Measurements from ENCODE around the gene NDUFS1. TPM values are rescaled to one million over a fixed set of nuclear protein-coding genes. Genes with fewer than 3 reads are reported as not detected.
"Not testable (repeated sequence)": the region's sequence is repeated elsewhere in the genome, so short reads cannot be mapped to it uniquely, and the experiment has no call there.

NDUFS1 gene
- total and polyA plus RNA-seq, 2 of the 8 experiments (the other 6 are each of a cell fraction or from before 2014, with no cell fraction given): 42.1 to 97.0 TPM

DNA sequence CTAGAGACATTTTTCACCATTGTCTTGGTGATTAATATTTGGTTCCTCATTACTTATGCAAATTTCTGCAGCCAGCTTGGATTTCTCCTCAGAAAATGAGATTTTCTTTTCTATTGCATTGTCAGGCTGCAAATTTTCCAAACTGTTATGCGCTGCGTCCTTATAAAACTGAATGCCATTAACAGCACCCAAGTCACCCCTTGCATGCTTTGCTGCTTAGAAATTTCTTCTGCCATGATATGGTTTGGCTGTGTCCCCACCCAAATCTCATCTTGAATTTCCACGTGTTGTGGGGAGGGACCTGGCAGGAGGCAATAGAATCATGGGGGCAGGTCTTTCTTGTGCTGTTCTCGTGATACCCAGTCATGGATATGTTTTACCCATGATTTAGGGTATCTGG is 9.0 kb upstream of the NDUFS1 start:
- H4K91ac ChIP-seq (replicated peaks; ENCODE audit: insufficient read length, low read length); H3K4me3 ChIP-seq (ENCODE audit: extremely low read depth in 1 of 4, insufficient read depth in 2 of 4, low read depth in 3 of 4, low read length in 4 of 4); H4K8ac ChIP-seq (ENCODE audit: extremely low read depth, insufficient read depth, low read length); H2BK5ac ChIP-seq (ENCODE audit: low read depth, low read length); H4K20me1 ChIP-seq (replicated peaks in 1 of 2; ENCODE audit: control insufficient read depth in 1 of 2, insufficient read depth in 2 of 2, low read length in 2 of 2); DNase-seq (ENCODE audit: low read depth in 1 of 2, low spot score in 2 of 2); H2AFZ ChIP-seq (ENCODE audit: low read length); H2BK12ac ChIP-seq (ENCODE audit: low read depth, low read length); H3K18ac ChIP-seq (ENCODE audit: extremely low read depth, low read length); H3K79me1 ChIP-seq (ENCODE audit: low read depth, low read length); H2BK15ac ChIP-seq (ENCODE audit: low read length); H3K4me2 ChIP-seq (ENCODE audit: insufficient read depth in 1 of 2, low read depth in 2 of 2, low read length in 2 of 2); H2BK120ac ChIP-seq (replicated peaks; ENCODE audit: low read depth, low read length); H3K4me1 ChIP-seq (replicated peaks in 1 of 4; ENCODE audit: control insufficient read depth in 3 of 4, insufficient read depth in 4 of 4, low read length in 3 of 4); H3K23ac ChIP-seq (ENCODE audit: insufficient read length); H3K23me2 ChIP-seq (ENCODE audit: low read depth, low read length); H2BK20ac ChIP-seq (ENCODE audit: low read length); CTCF ChIA-PET (ENCODE audit: partially characterized antibody); H3K4ac ChIP-seq (replicated peaks; ENCODE audit: insufficient read length, low read depth, low read length); H3K9me3 ChIP-seq (ENCODE audit: insufficient read depth in 2 of 2, low read depth in 1 of 2, low read length in 1 of 2); H3K27ac ChIP-seq (ENCODE audit: low read depth, low read length); H3K27me3 ChIP-seq (replicated peaks in 1 of 4; ENCODE audit: control insufficient read depth in 3 of 4, extremely low read depth in 1 of 4, insufficient read depth in 3 of 4, low read length in 3 of 4); H3K14ac ChIP-seq (ENCODE audit: insufficient read length); H3K9ac ChIP-seq (replicated peaks in 1 of 4; ENCODE audit: extremely low read depth in 1 of 4, low read depth in 3 of 4, low read length in 3 of 4); H2AK5ac ChIP-seq (ENCODE audit: low read depth, low read length); H3K36me3 ChIP-seq (ENCODE audit: control insufficient read depth in 2 of 4, insufficient read depth in 4 of 4, low read length in 3 of 4); FAIRE-seq; H3K79me2 ChIP-seq (ENCODE audit: control insufficient read depth in 1 of 2, insufficient read depth in 2 of 2, low read length in 2 of 2); H4K5ac ChIP-seq (ENCODE audit: insufficient read length, low read depth, low read length); H3K56ac ChIP-seq (replicated peaks; ENCODE audit: insufficient read length, low read depth, low read length): not testable (repeated sequence)
- WGBS, 2 experiments (ENCODE audit: extremely low coverage in 1 of 2, insufficient coverage in 1 of 2, insufficient read length in 1 of 2, insufficient replicate concordance in 2 of 2, low coverage in 1 of 2, low lambda C conversion rate in 2 of 2, missing lambda C conversion rate in 1 of 2): 82% methylated on average over 4 of the region's 4 CpGs; no CpG with 5 or more reads in 1 of the 2 experiments
- POLR2A ChIA-PET (ENCODE audit: partially characterized antibody): interaction anchor here (1.4 to 2.9 kb wide), 2 partner anchors 8 to 89 kb away, joined by 4 to 11 read pairs; partner anchors contain the start of gene EEF1B2

Measured in H1 (cell line).